Glomerular endothelial cell (primary cell): ENCODE data around the gene MRAS. TPM values are rescaled to one million over a fixed set of nuclear protein-coding genes. Genes with fewer than 3 reads are reported as not detected.

Source experiments
- DNase-seq: peaks from one replicate; pipeline ENCODE4 v3.0.0-alpha.2; 2011; ENCODE audit warnings: low read depth, low spot score; ENCODE audit errors: extremely low read depth
- total RNA-seq: library from RNA; depleted of rRNA; stranded (reverse); fragments of >200 nt; gene quantifications from 2 replicates; pipeline ENCODE4 v1.2.3, GENCODE V29; 2015

The MRAS gene
- total RNA-seq = 14.1 and 26.0 TPM in 2 replicates

- DNase-seq = no peak
Measured at GRCh38 chr3:138347960-138348753, at the start of gene MRAS. Gene MRAS (plus strand): TSS chr3:138348579. CDS start chr3:138372884, 24,305 bp downstream.

DNA sequence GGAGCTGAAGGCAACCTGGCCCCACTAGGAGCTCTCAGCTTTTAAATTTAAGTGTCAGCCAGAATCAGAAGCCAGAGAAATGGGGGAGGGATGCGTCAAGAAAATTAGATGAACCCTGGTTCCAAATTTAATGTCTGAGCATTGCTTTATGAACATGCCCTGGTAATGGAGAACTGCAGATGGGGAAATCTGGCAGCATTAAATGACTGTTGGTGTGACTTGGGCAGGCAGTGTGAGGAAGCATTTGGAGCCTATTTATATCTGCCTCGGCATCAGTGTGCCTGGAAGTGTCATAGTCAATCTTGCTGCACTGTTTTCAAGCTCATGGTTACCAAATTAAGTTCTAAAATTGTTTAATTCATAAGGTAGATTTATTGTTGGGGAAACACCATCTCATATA lies 47.7 kb upstream of the MRAS start:
- no peak for DNase-seq

- no peak for DNase-seq
Measured at GRCh38 chr3:138303474-138303873, 44.9 kb upstream of the MRAS start.

GRCh38 chr3:138307899-138308298 lies 40.5 kb upstream of the MRAS start:
- DNase-seq = no peak

GRCh38 chr3:138308783-138309182 lies 39.6 kb upstream of the MRAS start:
- no peak for DNase-seq

DNA sequence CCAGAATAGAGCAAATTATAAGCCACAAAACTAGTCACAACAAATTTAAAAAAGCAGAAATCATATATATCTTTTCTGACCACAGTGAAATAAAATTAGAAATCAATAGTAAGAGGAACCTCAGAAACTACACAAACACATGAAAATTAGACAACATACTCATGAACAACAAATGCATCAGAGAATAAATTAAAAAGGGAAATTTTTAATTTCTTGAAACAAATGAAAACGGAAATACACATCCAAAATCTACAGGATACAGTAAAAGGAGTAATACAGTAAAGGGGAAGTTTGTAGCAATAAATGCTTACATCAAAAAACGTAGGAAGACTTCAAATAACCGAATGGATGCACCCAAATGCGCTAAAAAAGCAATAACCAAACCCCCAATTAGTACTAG lies 37.9 kb upstream of the MRAS start:
- DNase-seq = no peak

GRCh38 chr3:138314751-138315150 lies 33.6 kb upstream of the MRAS start:
- no peak for DNase-seq

GRCh38 chr3:138317687-138318086 lies 30.7 kb upstream of the MRAS start:
- DNase-seq = no peak

DNA sequence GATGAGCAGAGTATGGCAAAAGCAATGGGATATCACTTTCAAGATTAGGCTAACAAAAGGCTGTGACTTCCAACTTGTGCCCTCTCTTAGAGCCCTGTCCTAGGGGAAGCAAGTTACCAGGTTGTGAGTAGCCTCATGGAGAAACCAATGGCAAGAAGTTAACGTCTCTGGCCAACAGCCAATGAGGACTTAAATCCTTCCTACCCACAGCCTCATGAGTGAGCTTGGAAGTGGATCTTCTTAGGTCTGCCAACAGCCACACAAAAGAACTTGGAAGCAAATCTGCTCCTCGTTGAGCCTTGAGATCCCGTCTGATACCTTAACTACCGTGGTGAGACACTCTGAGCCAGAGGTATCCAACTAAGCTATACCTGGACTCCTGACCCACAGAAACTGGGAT lies 24.4 kb upstream of the MRAS start:
- no peak for DNase-seq

DNA sequence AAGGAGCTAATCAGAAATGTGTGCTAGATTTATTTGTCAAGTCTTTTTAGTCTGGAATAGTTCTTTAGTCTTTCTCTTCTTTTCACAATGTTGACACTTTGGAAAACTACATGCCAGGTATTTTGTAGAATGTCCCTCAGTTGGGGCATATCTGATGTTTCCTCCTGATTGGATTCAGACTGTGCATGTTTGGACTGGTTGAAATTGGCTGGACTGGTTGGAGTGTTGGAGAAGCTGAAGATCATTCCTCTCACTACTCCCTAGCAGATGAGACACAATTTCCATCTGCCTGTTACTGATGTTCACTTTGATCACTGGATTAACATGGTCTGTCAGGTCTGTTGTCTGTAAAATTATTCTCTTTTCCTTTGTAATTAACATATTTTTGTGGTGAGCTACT lies 22.4 kb upstream of the MRAS start:
- DNase-seq = no peak

- DNase-seq = no peak
Measured at GRCh38 chr3:138326866-138327595, 21.3 kb upstream of the MRAS start.

GRCh38 chr3:138327831-138328230 lies 20.5 kb upstream of the MRAS start:
- DNase-seq = no peak

DNA sequence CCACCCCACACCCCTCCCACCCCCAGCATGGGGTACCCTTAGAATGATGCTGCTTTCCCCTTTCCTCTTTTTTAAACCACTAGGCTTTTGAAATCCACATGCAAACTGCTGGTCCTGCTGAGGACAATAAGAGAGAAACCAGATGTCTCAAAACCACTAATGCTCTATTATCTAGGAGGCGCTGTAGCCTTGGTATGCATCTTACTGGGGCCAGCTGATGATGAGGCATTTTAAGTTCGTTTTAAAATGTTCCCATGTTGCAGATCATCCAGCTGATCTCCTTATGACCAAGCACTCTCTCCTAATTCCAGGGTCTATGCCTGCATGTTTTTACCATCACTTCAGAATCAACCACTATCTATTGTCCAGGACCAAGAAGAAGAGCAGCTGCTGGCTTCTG lies 20.0 kb upstream of the MRAS start:
- DNase-seq = no peak

GRCh38 chr3:138329127-138329983 lies 19.0 kb upstream of the MRAS start, which contains the start of gene NME9:
Gene NME9 (minus strand): TSS chr3:138329851. CDS start chr3:138329335, 516 bp downstream.
- no peak for DNase-seq

DNA sequence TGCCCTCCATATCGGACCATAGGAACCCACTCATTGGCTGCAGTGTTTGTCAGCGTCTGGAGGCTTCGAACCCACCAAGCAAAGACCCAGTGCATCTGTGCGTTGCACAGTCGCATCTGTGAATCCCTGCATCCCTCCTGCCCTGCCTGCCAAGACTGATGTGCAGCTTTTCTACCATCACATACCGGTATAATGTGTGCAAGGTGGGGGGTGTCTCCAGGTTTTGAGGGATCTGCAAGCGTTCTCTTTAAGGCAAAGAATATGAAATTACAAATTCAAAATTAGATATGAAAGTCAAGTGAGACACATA lies 18.4 kb upstream of the MRAS start:
- DNase-seq = no peak

DNA sequence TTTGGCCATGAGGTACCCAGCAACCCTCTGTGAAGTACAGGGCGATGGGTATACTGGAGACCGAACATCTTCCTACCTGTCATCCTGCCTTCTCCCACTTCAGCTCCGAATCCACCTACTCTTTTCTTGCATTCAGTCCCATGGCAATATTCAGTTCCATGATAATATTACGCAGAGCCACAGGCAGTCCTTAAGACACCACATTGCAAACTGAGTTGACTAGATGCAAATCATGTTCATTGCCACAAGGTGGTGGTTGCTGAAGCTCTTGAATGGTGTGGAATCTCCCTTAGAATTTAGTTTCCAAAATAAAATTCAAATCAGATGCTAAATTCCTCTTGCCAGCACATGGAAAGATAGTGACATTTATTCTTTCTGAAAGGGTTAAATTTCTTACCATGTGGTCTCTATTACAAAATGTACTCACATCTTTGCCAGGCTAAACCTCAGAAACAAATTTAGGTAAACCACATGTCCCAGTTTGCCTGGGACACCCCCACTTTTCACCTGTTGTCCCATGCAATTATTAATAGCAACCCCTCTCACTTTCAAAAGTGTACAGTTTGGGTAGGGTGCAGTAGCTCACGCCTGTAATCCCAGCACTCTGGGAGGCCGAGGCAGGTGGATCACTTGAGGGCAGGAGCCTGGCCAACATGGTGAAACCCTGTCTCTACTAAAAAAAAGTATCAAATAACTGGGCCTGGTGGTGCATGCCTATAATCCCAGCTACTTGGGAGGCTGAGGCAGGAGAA lies 17.1 kb upstream of the MRAS start:
- DNase-seq = no peak

DNA sequence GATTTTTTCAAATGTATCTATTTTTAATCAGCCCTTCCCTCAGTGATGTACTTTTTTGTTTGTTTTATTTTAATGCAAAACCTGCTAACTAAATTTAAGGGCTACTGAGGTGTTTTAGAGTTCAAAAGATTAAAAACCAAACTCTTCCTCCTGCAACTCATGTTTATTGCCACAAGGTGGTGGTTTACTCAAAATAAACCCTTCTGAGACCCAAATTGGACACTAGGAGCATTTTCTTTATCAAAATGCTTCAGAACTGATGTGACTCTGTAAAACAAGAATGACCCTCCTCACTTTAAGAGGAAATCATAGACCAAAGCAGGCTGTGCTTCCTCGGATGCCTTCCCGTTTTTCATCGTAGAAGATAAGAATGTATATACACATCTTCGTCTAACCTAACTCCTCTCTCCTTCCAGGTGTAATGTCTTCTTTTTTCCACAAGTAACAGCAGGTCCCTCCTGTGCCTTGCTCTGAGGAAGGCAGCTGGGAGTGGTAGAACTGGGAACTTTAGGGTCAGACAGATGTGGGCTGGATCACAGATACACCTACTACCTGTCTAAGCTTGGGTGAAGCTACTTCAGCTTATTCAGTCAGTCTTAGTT lies 15.8 kb upstream of the MRAS start:
- no peak for DNase-seq

DNA sequence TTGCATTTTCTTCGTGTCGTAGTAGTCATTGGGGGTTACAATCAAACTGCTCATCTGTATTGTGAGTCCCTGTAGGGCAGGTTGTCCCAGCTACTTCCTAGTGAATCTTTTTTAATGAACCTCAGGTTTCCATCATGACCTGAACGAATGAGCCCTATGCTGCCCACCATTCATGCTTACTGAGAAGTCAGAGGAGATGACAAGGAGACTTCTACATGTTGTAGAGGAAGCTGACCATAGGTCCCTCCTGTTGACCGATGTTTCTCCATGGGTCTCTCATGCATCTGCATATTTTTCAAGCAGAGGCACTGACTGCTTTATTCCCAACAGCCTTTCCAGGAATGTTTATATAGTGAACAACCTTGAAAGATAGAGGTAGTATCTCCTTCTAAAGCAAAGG lies 13.8 kb upstream of the MRAS start:
- DNase-seq = no peak

GRCh38 chr3:138336454-138336999 lies 11.9 kb upstream of the MRAS start:
- no peak for DNase-seq

DNA sequence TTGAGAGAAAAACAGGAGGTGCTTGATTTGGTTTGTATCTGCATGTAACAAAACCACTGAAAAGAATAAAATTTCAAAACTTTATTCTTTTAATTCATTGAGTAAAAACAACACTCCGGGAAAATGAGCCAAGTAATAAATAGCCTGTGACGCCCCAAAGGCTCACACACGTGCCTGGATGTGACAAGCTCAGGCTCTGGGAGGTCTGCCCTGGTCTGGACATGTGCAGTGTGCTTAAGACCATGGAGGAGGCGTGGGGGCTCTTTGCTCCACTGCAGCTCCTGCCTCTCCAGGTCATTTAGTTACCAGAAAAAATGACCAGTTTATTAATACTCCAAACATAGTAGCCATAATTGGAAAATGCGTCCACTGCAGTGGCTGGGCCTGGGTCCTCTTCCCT lies 10.1 kb upstream of the MRAS start:
- no peak for DNase-seq
